IMR-90 (cell line): ENCODE measurements around the gene GMPR. TPM values are rescaled to one million over a fixed set of nuclear protein-coding genes. Genes with fewer than 3 reads are reported as not detected.

Experiments
- ATAC-seq: fragments of 200-7000 bp; cut with Tn5 transposase; 2 replicates; pipeline ENCODE4 v1.9.1; 2020; ENCODE audit warnings: low read depth, mild to moderate bottlenecking, moderate library complexity
- BruUV-seq: library from RNA; stranded (reverse); fragments of 400-500 nt; replicated peaks from 2 replicates; lab custom pipeline; 2021; lab: Mats Ljungman, UMichigan
- CTCF ChIA-PET: fragments of 300-600 bp; formaldehyde crosslinking; extraction: SDS; loops from one replicate; lab custom pipeline; 2021; ENCODE audit warnings: antibody characterized with exemption; lab: Yijun Ruan, JAX
- POLR2A ChIA-PET: fragments of 300-600 bp; sonication (Branson Sonifier 250); formaldehyde crosslinking; loops from one replicate; lab custom pipeline; 2022; ENCODE audit warnings: antibody characterized with exemption; ENCODE audit not compliant: unreplicated experiment; lab: Charles Lee
- DNase-seq: peaks from one replicate; pipeline ENCODE4 v3.0.0; 2013
- H2AFZ ChIP-seq: replicated peaks from 2 replicates; pipeline ENCODE3; 2013; ENCODE audit warnings: low read length, mild to moderate bottlenecking; ENCODE audit not compliant: poor library complexity
- H2AK5ac ChIP-seq: 2 replicates; pipeline ENCODE4 v1.6.1; 2013; ENCODE audit warnings: low read depth, low read length, inconsistent platforms
- H2AK9ac ChIP-seq: replicated peaks from 2 replicates; pipeline ENCODE3; 2013; ENCODE audit warnings: mild to moderate bottlenecking, low read depth, low read length, moderate library complexity; ENCODE audit not compliant: poor library complexity
- H2BK120ac ChIP-seq: 2 replicates; pipeline ENCODE4 v1.6.1; 2013; ENCODE audit warnings: low read depth, low read length, inconsistent platforms
- H2BK15ac ChIP-seq: 3 replicates; pipeline ENCODE4 v1.6.1; 2013; ENCODE audit warnings: low read depth, low read length, inconsistent platforms
- H2BK20ac ChIP-seq: 2 replicates; pipeline ENCODE4 v1.6.1; 2013; ENCODE audit warnings: low read depth, mild to moderate bottlenecking, inconsistent platforms, low read length, moderate library complexity
- H2BK5ac ChIP-seq: 2 replicates; pipeline ENCODE4 v1.6.1; 2013; ENCODE audit warnings: mild to moderate bottlenecking, low read depth, low read length, inconsistent platforms; ENCODE audit not compliant: poor library complexity, severe bottlenecking
- H3K14ac ChIP-seq: replicated peaks from 2 replicates; pipeline ENCODE4 v1.6.1; 2013; ENCODE audit warnings: low read depth, low read length, inconsistent platforms
- H3K18ac ChIP-seq: 2 replicates; pipeline ENCODE4 v1.6.1; 2013; ENCODE audit warnings: low read depth, low read length, control low read depth
- H3K23ac ChIP-seq: 2 replicates; pipeline ENCODE4 v1.6.1; 2013; ENCODE audit warnings: low read depth, low read length, inconsistent platforms
- H3K27ac ChIP-seq: 2 replicates; pipeline ENCODE4 v1.5.1; 2013; ENCODE audit warnings: mild to moderate bottlenecking, control low read depth, low read length; ENCODE audit not compliant: insufficient read depth
- H3K27me3 ChIP-seq: 2 replicates; pipeline ENCODE4 v1.6.1; 2013; ENCODE audit warnings: low read length; ENCODE audit not compliant: control insufficient read depth, insufficient read depth
- H3K36me3 ChIP-seq: 2 replicates; pipeline ENCODE4 v1.6.1; 2013; ENCODE audit warnings: low read length, mixed read lengths; ENCODE audit not compliant: control insufficient read depth, insufficient read depth
- H3K4ac ChIP-seq: 2 replicates; pipeline ENCODE4 v1.6.1; 2013; ENCODE audit warnings: low read depth, low read length, inconsistent platforms
- H3K4me1 ChIP-seq: 2 replicates; pipeline ENCODE4 v1.6.1; 2013; ENCODE audit warnings: low read length, mixed read lengths; ENCODE audit not compliant: control insufficient read depth, insufficient read depth
- H3K4me2 ChIP-seq: 2 replicates; pipeline ENCODE4 v1.6.1; 2013; ENCODE audit warnings: low read depth, mild to moderate bottlenecking, control low read depth, low read length, moderate library complexity
- H3K4me3 ChIP-seq: 2 replicates; pipeline ENCODE4 v1.5.1; 2013; ENCODE audit warnings: low read depth, mild to moderate bottlenecking, control low read depth, low read length, moderate library complexity; ENCODE audit not compliant: insufficient read depth
- H3K56ac ChIP-seq: 2 replicates; pipeline ENCODE4 v1.6.1; 2013; ENCODE audit warnings: low read length, inconsistent platforms; ENCODE audit not compliant: insufficient read depth; ENCODE audit errors: extremely low read depth
- H3K79me1 ChIP-seq, 2 experiments: 2 replicates each; pipeline ENCODE4 v1.6.1; 2013; ENCODE audit warnings: low read length in 2 of 2, inconsistent platforms in 1 of 2, low read depth in 1 of 2
- H3K9ac ChIP-seq: 2 replicates; pipeline ENCODE4 v1.6.1; 2013; ENCODE audit warnings: low read depth, low read length, control low read depth
- H3K9me1 ChIP-seq: 2 replicates; pipeline ENCODE4 v1.6.1; 2013; ENCODE audit warnings: low read length, inconsistent platforms; ENCODE audit not compliant: insufficient read depth
- H3K9me3 ChIP-seq: 2 replicates; pipeline ENCODE4 v1.6.1; 2013; ENCODE audit warnings: low read length; ENCODE audit not compliant: control insufficient read depth, insufficient read depth
- H4K20me1 ChIP-seq: 2 replicates; pipeline ENCODE4 v1.6.1; 2013; ENCODE audit warnings: low read length, inconsistent platforms; ENCODE audit not compliant: insufficient read depth
- H4K5ac ChIP-seq: 2 replicates; pipeline ENCODE4 v1.6.1; 2013; ENCODE audit warnings: mild to moderate bottlenecking, low read depth, low read length, control low read depth
- H4K8ac ChIP-seq, 2 experiments: 2 replicates each; pipeline ENCODE4 v1.6.1; 2013; ENCODE audit warnings: low read depth in 2 of 2, low read length in 2 of 2, control low read depth in 1 of 2, inconsistent platforms in 1 of 2
- H4K91ac ChIP-seq: 2 replicates; pipeline ENCODE4 v1.6.1; 2013; ENCODE audit warnings: low read depth, low read length, inconsistent platforms; ENCODE audit not compliant: insufficient read depth
- BHLHE40 ChIP-seq: fragments of 150-350 bp; IDR thresholded peaks from 2 replicates; pipeline ENCODE4 v1.6.1; 2016; ENCODE audit warnings: mild to moderate bottlenecking, low read depth, low read length
- CEBPB ChIP-seq: IDR thresholded peaks from 2 replicates; pipeline ENCODE4 v1.6.1; 2012; ENCODE audit warnings: low read depth, low read length, improper control_type of control experiment
- CHD1 ChIP-seq: IDR thresholded peaks from 2 replicates; pipeline ENCODE4 v1.6.1; 2012; ENCODE audit warnings: low read depth, low read length, improper control_type of control experiment
- FOS ChIP-seq: fragments of 150-350 bp; IDR thresholded peaks from 2 replicates; pipeline ENCODE4 v1.6.1; 2016; ENCODE audit warnings: low read depth, low read length
- MAFK ChIP-seq: IDR thresholded peaks from 2 replicates; pipeline ENCODE4 v1.6.1; 2012; ENCODE audit warnings: low read depth, low read length, improper control_type of control experiment
- MAZ ChIP-seq: IDR thresholded peaks from 2 replicates; pipeline ENCODE4 v1.6.1; 2012; ENCODE audit warnings: low read depth, mild to moderate bottlenecking, low read length, improper control_type of control experiment, moderate library complexity, borderline replicate concordance
- MXI1 ChIP-seq: IDR thresholded peaks from 2 replicates; pipeline ENCODE4 v1.6.1; 2012; ENCODE audit warnings: low read depth, mild to moderate bottlenecking, low read length, moderate library complexity, borderline replicate concordance
- NFE2L2 ChIP-seq: fragments of 150-350 bp; IDR thresholded peaks from 2 replicates; pipeline ENCODE4 v1.6.1; 2016; ENCODE audit warnings: low read depth, mild to moderate bottlenecking, low read length
- POLR2A ChIP-seq: IDR thresholded peaks from 2 replicates; pipeline ENCODE4 v1.6.1; 2012; ENCODE audit warnings: mild to moderate bottlenecking, low read depth, low read length
- RAD21 ChIP-seq: IDR thresholded peaks from 2 replicates; pipeline ENCODE4 v1.6.1; 2012; ENCODE audit warnings: low read length, improper control_type of control experiment
- RCOR1 ChIP-seq: IDR thresholded peaks from 2 replicates; pipeline ENCODE4 v1.6.1; 2012; ENCODE audit warnings: mild to moderate bottlenecking, low read length, improper control_type of control experiment; ENCODE audit not compliant: insufficient replicate concordance
- SMC3 ChIP-seq: fragments of 150-350 bp; IDR thresholded peaks from 2 replicates; pipeline ENCODE4 v1.6.1; 2016; ENCODE audit warnings: low read depth, mild to moderate bottlenecking, antibody characterized with exemption, low read length, moderate library complexity
- USF2 ChIP-seq: fragments of 150-350 bp; IDR thresholded peaks from 2 replicates; pipeline ENCODE4 v1.6.1; 2017; ENCODE audit warnings: mild to moderate bottlenecking, antibody characterized with exemption, low read length, low read depth
- WGBS, 2 experiments: methylation state at CpG; one replicate each; pipeline versions ENCODE4 v1.1.5 to v1.1.7; 2013; ENCODE audit warnings: missing lambda C conversion rate in 2 of 2; ENCODE audit not compliant: insufficient read length in 1 of 2; ENCODE audit errors: extremely low coverage in 2 of 2; 5-methylcytosine and 5-hydroxymethylcytosine counted together
- dilution Hi-C: fragments of 300-500 bp; cut with HindIII; formaldehyde crosslinking; loops from one replicate; pipeline ENCODE4 v1.14.3; 2018; ENCODE audit warnings: low sequenced_read_pairs; ENCODE audit not compliant: unreplicated experiment
- in situ Hi-C: fragments of 300-500 bp; cut with MboI; formaldehyde crosslinking; loops from 3 replicates; pipeline ENCODE4 v1.14.3; 2019; ENCODE audit warnings: low sequenced_read_pairs, inconsistent platforms, mixed read lengths
- intact Hi-C: fragments of 100-400 bp; cut with micrococcal nuclease; formaldehyde crosslinking; loops from 2 replicates; pipeline ENCODE4 v1.10.0; 2022
- polyA plus RNA-seq, 3 experiments: library from polyadenylated mRNA; depleted of rRNA; stranded (reverse); fragments of >200 nt; gene quantifications; 2 replicates each; pipeline ENCODE4 v1.2.3, GENCODE V29; 2012; ENCODE audit warnings: low replicate concordance in 1 of 3
- total RNA-seq: library from RNA; depleted of rRNA; stranded (reverse); fragments of >200 nt; gene quantifications from 2 replicates; pipeline ENCODE4 v1.2.3, GENCODE V29; 2012
- TF ChIP-seq, protein P1 (sequence below): fragments of 150-350 bp; IDR thresholded peaks from 2 replicates; pipeline ENCODE4 v1.6.1; 2016; ENCODE audit warnings: low read depth, mild to moderate bottlenecking, low read length, moderate library complexity, borderline replicate concordance
- TF ChIP-seq, protein P2 (sequence below): conservative IDR thresholded peaks from 2 replicates; pipeline ENCODE4 v1.5.1; 2012; ENCODE audit warnings: mild to moderate bottlenecking, low read depth, low read length, improper control_type of control experiment

GMPR gene
- total and polyA plus RNA-seq, 2 of the 4 experiments (the other 2 are of a cell fraction): 6.3 to 8.6 TPM

DNA sequence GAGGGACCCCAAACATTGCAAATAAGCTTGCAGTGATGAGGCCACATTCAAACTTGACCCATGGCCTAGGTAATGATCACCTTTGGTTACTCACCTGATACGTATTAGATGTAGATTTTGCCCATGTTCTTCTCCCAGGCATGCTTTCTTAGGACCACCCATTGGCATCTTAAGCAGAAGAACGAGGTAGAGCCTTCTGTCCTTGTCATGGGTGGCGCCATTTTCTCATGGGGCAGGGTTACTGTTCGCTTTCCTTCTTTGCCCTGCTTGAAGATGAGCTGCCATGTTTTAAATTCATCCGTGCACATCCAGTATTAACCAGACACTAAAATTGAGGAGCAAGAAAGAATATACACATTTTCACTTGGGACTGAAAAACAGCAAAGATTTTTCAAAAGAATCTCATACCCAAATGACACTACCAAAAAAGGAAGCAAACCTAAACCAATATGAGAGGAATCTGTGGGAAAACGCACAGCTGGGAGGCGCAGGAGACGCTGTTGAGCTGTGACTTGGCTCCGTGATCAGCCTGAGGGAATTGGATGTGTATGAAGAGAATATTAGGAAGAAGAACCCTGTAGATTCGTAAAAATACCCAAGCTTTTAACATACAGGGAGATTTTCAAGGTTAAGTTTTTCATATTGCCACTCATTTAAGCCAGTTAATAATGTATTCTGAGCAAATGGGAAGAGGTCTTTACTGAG, 36.6 kb downstream of the GMPR start:
- Histone ChIP-seq H3K9ac (no peak overlapping the region), H3K56ac (no peak overlapping the region), H4K5ac (no peak overlapping the region), H3K23ac (no peak overlapping the region), H3K4me2 (no peak overlapping the region), H4K91ac (no peak overlapping the region), H3K14ac (no peak overlapping the region), H3K4ac (no peak overlapping the region), H3K4me3 (no peak overlapping the region), H2BK15ac (no peak overlapping the region), H3K4me1 (peaks cover 14% of the 10 kb centered on the region), H3K79me1 (peaks cover 0 to 3% of the 10 kb centered on the region in 2 experiments; a peak in 1 of 4 replicates), H3K27me3 (no peaks in the 10 kb centered on the region), H2BK5ac (no peak overlapping the region), H2AK5ac (no peak overlapping the region), H3K36me3 (no peaks in the 10 kb centered on the region), H2BK20ac (no peak overlapping the region), H4K20me1 (no peaks in the 10 kb centered on the region), H3K9me1 (peaks cover 23% of the 10 kb centered on the region), H2BK120ac (no peak overlapping the region), H3K9me3 (no peaks in the 10 kb centered on the region), H4K8ac (no peak overlapping the region), H3K18ac (no peak overlapping the region), H2AK9ac (no peak overlapping the region), H3K27ac (no peak overlapping the region), H2AFZ (no peak overlapping the region)
- in situ Hi-C loops: no loop called here
- dilution Hi-C loops: no loop called here
- BruUV-seq: no TSS peak
- POLR2A ChIA-PET: no interaction called here
- CTCF ChIA-PET: interaction anchor here (1.0 kb wide), 1 partner anchor 11 kb away, joined by 4 read pairs; no protein-coding TSS in a partner anchor
- TF ChIP-seq CHD1 (no peak), BHLHE40 (no peak), RAD21 (no peak), FOS (no peak), NFE2L2 (no peak), POLR2A (no peak), MAFK (no peak), USF2 (no peak), CEBPB (no peak), MXI1 (no peak), SMC3 (no peak), MAZ (no peak), RCOR1 (no peak)
- TF ChIP-seq, protein P1, sequence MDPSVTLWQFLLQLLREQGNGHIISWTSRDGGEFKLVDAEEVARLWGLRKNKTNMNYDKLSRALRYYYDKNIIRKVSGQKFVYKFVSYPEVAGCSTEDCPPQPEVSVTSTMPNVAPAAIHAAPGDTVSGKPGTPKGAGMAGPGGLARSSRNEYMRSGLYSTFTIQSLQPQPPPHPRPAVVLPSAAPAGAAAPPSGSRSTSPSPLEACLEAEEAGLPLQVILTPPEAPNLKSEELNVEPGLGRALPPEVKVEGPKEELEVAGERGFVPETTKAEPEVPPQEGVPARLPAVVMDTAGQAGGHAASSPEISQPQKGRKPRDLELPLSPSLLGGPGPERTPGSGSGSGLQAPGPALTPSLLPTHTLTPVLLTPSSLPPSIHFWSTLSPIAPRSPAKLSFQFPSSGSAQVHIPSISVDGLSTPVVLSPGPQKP: no peak
- TF ChIP-seq, protein P2, sequence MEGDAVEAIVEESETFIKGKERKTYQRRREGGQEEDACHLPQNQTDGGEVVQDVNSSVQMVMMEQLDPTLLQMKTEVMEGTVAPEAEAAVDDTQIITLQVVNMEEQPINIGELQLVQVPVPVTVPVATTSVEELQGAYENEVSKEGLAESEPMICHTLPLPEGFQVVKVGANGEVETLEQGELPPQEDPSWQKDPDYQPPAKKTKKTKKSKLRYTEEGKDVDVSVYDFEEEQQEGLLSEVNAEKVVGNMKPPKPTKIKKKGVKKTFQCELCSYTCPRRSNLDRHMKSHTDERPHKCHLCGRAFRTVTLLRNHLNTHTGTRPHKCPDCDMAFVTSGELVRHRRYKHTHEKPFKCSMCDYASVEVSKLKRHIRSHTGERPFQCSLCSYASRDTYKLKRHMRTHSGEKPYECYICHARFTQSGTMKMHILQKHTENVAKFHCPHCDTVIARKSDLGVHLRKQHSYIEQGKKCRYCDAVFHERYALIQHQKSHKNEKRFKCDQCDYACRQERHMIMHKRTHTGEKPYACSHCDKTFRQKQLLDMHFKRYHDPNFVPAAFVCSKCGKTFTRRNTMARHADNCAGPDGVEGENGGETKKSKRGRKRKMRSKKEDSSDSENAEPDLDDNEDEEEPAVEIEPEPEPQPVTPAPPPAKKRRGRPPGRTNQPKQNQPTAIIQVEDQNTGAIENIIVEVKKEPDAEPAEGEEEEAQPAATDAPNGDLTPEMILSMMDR: no peak
- intact Hi-C loops: no loop called here
- 40% methylated on average over 1 of the region's 10 CpGs; no CpG with 5 or more reads in 1 of the 2 experiments for WGBS, 2 experiments
- no peak for DNase-seq
- ATAC-seq: no peak
